Measurements from ENCODE around the gene ANKLE2. TPM values are rescaled to one million over a fixed set of nuclear protein-coding genes. Genes with fewer than 3 reads are reported as not detected.

The ANKLE2 gene
- 130 and 152 TPM in 2 replicates for total RNA-seq

DNA sequence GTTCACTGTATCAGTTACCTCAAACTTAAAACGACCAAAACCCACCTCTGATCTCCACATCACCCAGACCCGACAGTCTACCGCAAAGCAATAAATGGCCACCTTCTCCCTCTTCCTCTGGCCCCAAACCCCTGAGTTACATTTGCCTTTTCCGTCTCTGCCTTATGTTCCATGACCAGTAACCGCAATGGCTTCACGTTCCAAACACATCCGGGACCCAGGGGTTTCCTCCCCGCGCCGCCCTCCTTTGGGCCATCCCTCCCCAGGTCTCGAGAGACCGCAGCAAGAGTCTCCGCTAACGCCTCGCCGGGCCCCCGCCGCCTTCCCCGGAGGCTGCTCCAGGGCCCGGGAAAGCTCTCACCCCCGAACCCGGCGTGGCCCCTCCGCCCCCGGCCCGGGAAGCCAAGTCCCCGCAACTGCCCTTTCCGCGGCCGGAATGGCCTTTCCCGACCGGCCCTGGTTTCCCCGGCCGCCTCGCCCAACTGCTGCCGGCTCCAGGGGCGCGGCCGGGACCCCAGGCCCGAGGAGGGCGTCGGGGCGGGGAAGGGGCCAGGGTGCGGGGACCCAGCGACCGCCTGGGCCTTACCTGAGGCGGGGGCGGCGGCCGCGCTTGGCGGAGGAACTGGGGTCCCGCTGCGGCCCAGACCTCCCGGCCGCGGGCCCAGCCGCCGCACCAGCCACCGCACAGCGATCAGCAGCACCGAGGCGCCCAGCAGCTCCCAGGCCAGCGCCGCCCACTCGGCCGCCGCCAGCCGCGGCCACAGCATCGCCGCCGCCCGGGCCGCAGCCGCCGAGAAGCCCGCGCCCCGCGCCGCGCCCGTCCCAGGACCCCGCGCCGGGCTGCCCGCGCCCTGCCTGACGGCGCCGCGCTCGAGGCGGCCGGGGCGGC lies at the start of gene ANKLE2:
Gene ANKLE2 (minus strand): TSS at position 801 of the 889 bp plus-strand sequence. CDS start 34 bp downstream, at position 767.

DNA sequence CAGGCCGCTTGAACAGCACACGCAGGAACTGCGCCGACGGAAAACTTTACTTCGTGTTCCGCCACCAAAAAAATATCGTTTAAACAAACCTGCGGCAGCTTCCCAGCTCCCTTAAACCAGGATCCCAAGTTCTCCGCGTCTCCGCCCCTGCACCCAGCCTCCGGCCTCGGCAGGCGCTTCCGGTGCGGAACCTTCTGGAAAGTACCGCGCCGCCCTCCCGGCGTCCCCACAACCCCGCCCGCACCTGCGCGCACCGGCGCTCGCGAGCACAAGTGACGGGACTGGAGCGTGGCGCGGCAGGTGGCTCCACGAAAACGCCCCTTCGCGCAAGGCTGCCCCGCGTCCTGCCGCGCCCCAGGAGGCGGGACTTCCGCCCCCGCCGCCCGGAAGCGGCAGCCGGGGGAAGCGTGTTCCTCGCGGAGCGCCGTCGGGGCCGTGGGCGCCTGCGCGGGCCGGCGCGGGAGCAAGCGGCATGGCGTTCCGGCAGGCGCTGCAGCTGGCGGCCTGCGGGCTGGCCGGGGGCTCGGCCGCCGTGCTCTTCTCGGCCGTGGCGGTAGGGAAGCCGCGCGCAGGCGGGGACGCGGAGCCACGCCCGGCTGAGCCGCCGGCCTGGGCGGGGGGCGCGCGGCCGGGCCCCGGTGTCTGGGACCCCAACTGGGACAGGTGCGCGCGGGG lies 51.1 kb downstream of the ANKLE2 start, which contains the start of gene PGAM5:
Gene PGAM5 (plus strand): TSS at position 438 of the 675 bp plus-strand sequence. CDS start 35 bp downstream, at position 473.

DNA sequence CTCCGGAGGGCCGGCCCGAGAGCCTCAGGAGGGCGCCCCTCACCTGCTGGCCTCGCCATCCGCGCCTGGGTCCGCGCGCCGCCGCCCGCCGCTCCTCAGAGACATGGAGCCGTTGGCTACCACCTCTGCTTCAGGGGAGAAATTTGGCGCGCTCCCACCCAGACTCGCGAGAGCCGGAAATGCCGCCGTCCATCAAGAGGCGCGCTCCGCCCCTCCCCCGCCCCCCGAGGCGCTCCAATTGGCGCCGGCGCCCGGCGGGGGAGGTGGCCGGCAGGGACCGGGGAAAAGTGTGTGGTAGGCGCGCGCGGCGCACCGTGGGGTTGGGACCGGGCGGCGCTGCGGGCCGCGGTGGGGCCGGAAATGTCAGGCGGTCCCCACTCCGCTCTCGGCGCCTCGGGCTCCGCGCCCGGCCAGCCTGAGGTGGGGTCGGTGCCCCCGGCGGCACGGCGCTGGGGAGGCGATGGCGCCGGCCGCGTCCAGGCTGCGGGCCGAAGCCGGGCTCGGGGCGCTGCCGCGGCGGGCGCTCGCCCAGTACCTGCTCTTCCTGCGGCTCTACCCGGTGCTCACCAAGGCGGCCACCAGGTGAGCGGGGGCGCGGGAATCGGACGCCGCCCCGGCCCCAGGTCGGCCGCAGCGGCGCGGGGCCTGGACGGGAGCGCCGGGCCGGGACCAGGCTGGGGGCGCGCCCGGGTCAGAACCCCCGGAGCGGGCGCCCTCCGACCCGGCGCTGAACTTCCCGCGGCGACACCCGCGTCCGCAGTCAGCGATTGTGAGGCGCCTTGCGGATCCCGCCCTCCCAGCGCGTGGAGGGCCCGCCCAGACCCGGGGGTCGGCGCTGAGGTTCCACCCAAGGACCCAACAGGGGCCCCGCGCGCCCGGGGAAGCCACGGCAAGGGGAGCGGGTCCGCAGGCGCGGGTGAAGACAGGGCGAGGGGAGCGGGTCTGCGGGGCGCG lies 74.1 kb downstream of the ANKLE2 start, which contains the start of the genes POLE and PXMP2:
Gene POLE (minus strand): TSS at position 132 of the 954 bp plus-strand sequence. CDS start 27 bp downstream, at position 105.
Gene PXMP2 (plus strand): TSS at position 377 of the 954 bp plus-strand sequence. CDS start 84 bp downstream, at position 461.

Small RNA genes lying within 50 kb of the gene (small RNA-seq; reads per million reads assigned to genes)
- not detected for gene RNA5SP379

Other genes starting within 250 kb of the ANKLE2 start
- gene LRCOL1, start 151.2 kb downstream of the ANKLE2 start, total RNA-seq = not detected in 2 replicates
- not detected in 2 replicates for gene P2RX2, start 143.1 kb downstream of the ANKLE2 start, total RNA-seq
- 15.7 and 37.7 TPM in 2 replicates for gene POLE, start 74.5 kb downstream of the ANKLE2 start, total RNA-seq
- 13.0 and 29.3 TPM in 2 replicates for gene PXMP2, start 74.2 kb downstream of the ANKLE2 start, total RNA-seq
- 16.9 and 35.5 TPM in 2 replicates for gene PGAM5, start 51.0 kb downstream of the ANKLE2 start, total RNA-seq
- 104 and 161 TPM in 2 replicates for gene GOLGA3, start 67.0 kb upstream of the ANKLE2 start, total RNA-seq
- gene CHFR, start 125.8 kb upstream of the ANKLE2 start, total RNA-seq = 43.2 and 53.5 TPM in 2 replicates
- gene ZNF605, start 194.5 kb upstream of the ANKLE2 start, total RNA-seq = 9.0 and 11.3 TPM in 2 replicates
- 16.7 and 27.9 TPM in 2 replicates for gene ZNF26, start 224.5 kb upstream of the ANKLE2 start, total RNA-seq